ENCODE results near the gene EN1.
A peak's percentile ranks its signal among the peaks of the same experiment; 100 is the strongest.

DNA sequence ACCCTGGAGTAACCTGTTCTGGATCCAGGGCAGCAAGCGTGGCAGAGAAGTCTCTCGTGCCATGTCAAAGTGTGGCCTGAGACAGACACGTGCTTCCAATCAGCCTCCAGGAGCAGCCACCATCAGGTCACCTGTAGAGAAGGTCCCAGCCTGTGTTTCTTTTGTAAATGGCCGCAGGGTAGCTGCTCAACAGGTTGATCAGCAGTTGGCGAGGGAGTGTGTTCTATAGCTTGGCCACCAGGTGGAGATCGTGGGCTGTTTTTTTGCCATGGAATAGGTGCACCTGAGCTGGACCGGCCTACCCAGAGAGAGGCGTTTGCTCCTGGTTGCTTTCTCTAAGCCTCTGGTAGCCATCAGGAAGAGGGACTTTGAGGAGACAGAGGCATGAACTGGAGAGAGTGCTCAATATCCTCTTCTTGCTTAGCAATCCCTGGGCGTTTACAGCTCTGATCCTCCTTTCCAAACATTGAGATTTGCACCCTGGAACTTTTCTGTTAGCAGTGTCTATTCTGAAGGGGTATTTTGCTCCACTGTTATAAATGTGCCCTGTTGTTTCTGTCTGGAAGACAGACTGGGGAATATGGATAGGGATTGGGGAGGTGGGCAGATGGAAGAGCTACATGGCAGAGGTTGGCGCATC lies 34.2 kb upstream of the EN1 start:
- no peak for TF ChIP-seq EZH2 (IDR thresholded peaks at IDR 0.05; ENCODE audit: low read depth)
- TF ChIP-seq, protein P1, sequence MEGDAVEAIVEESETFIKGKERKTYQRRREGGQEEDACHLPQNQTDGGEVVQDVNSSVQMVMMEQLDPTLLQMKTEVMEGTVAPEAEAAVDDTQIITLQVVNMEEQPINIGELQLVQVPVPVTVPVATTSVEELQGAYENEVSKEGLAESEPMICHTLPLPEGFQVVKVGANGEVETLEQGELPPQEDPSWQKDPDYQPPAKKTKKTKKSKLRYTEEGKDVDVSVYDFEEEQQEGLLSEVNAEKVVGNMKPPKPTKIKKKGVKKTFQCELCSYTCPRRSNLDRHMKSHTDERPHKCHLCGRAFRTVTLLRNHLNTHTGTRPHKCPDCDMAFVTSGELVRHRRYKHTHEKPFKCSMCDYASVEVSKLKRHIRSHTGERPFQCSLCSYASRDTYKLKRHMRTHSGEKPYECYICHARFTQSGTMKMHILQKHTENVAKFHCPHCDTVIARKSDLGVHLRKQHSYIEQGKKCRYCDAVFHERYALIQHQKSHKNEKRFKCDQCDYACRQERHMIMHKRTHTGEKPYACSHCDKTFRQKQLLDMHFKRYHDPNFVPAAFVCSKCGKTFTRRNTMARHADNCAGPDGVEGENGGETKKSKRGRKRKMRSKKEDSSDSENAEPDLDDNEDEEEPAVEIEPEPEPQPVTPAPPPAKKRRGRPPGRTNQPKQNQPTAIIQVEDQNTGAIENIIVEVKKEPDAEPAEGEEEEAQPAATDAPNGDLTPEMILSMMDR (conservative IDR thresholded peaks at IDR 0.05), result peak; percentile 97

Measured in PC-9 (cell line).